Nephron (organoid): ENCODE measurements around the gene FGF19.

Experiments used
- H3K27ac Mint-ChIP-seq, 3 experiments: 2 replicates each; pipeline ENCODE4 v1.8.0; 2020; ENCODE audit warnings: mixed read lengths in 3 of 3, mild to moderate bottlenecking in 2 of 3, moderate library complexity in 1 of 3
- H3K27me3 Mint-ChIP-seq: 2 replicates; pipeline ENCODE4 v1.8.0; 2021; ENCODE audit warnings: low read depth, mild to moderate bottlenecking, moderate library complexity, mixed read lengths
- H3K36me3 Mint-ChIP-seq: 2 replicates; pipeline ENCODE4 v1.8.0; 2020; ENCODE audit warnings: low read depth, mixed read lengths
- H3K4me1 Mint-ChIP-seq: 2 replicates; pipeline ENCODE4 v1.8.0; 2020; ENCODE audit warnings: mixed read lengths
- H3K4me3 Mint-ChIP-seq, 3 experiments: 2 replicates each; pipeline ENCODE4 v1.8.0; 2020; ENCODE audit warnings: mild to moderate bottlenecking in 3 of 3, mixed read lengths in 3 of 3, moderate library complexity in 2 of 3
- H3K9me3 Mint-ChIP-seq: 2 replicates; pipeline ENCODE4 v1.8.0; 2020; ENCODE audit warnings: mixed read lengths
- CTCF ChIP-seq, 3 experiments: fragments of 200-600 bp; sonication (generic); IDR thresholded peaks; one replicate each; pipeline ENCODE4 v1.5.0; 2021; ENCODE audit warnings: antibody characterized with exemption in 3 of 3; ENCODE audit not compliant: unreplicated experiment in 3 of 3

FGF19 gene

GRCh38 chr11:69726481-69726880 lies 22.7 kb upstream of the FGF19 start:
- no peaks in the 10 kb centered on the region for H3K36me3 Mint-ChIP-seq
- no peak overlapping the region for H3K4me3 Mint-ChIP-seq
- no peaks in the 10 kb centered on the region for H3K9me3 Mint-ChIP-seq
- no peaks in the 10 kb centered on the region for H3K4me1 Mint-ChIP-seq
- no peak overlapping the region for H3K27ac Mint-ChIP-seq
- H3K27me3 Mint-ChIP-seq: peaks cover 67% of the 10 kb centered on the region
- TF ChIP-seq CTCF (IDR thresholded peaks at IDR 0.05; ENCODE audit: unreplicated experiment in 3 of 3): no peak

- H3K27ac Mint-ChIP-seq: no peak overlapping the region
- peaks cover 72% of the 10 kb centered on the region for H3K27me3 Mint-ChIP-seq
- no peak overlapping the region for H3K4me3 Mint-ChIP-seq
- TF ChIP-seq CTCF (IDR thresholded peaks at IDR 0.05; ENCODE audit: unreplicated experiment in 3 of 3): no peak
- H3K4me1 Mint-ChIP-seq: no peaks in the 10 kb centered on the region
- no peaks in the 10 kb centered on the region for H3K9me3 Mint-ChIP-seq
- no peaks in the 10 kb centered on the region for H3K36me3 Mint-ChIP-seq
Observed at GRCh38 chr11:69726019-69726418, 22.2 kb upstream of the FGF19 start.

- TF ChIP-seq CTCF (IDR thresholded peaks at IDR 0.05; ENCODE audit: unreplicated experiment in 3 of 3): no peak
- Mint-ChIP-seq H3K4me3 (no peak overlapping the region), H3K9me3 (no peaks in the 10 kb centered on the region), H3K27ac (no peak overlapping the region), H3K36me3 (no peaks in the 10 kb centered on the region), H3K27me3 (peaks cover 91% of the 10 kb centered on the region), H3K4me1 (no peaks in the 10 kb centered on the region)
Observed at GRCh38 chr11:69721745-69722144, 17.9 kb upstream of the FGF19 start.

- no peak for TF ChIP-seq CTCF (IDR thresholded peaks at IDR 0.05; ENCODE audit: unreplicated experiment in 3 of 3)
- no peaks in the 10 kb centered on the region for H3K9me3 Mint-ChIP-seq
- no peaks in the 10 kb centered on the region for H3K4me1 Mint-ChIP-seq
- H3K36me3 Mint-ChIP-seq: no peaks in the 10 kb centered on the region
- no peak overlapping the region for H3K27ac Mint-ChIP-seq
- H3K4me3 Mint-ChIP-seq: no peak overlapping the region
- peaks cover 86% of the 10 kb centered on the region for H3K27me3 Mint-ChIP-seq
Observed at GRCh38 chr11:69721106-69721505, 17.3 kb upstream of the FGF19 start.

GRCh38 chr11:69718912-69719311 lies 15.1 kb upstream of the FGF19 start:
- no peak for TF ChIP-seq CTCF (IDR thresholded peaks at IDR 0.05; ENCODE audit: unreplicated experiment in 3 of 3)
- no peaks in the 10 kb centered on the region for H3K9me3 Mint-ChIP-seq
- no peak overlapping the region for H3K4me3 Mint-ChIP-seq
- H3K27ac Mint-ChIP-seq: no peak overlapping the region
- H3K36me3 Mint-ChIP-seq: no peaks in the 10 kb centered on the region
- H3K4me1 Mint-ChIP-seq: no peaks in the 10 kb centered on the region
- H3K27me3 Mint-ChIP-seq: peaks cover 86% of the 10 kb centered on the region

- no peaks in the 10 kb centered on the region for H3K4me1 Mint-ChIP-seq
- H3K9me3 Mint-ChIP-seq: no peaks in the 10 kb centered on the region
- no peak overlapping the region for H3K4me3 Mint-ChIP-seq
- peaks cover 80% of the 10 kb centered on the region for H3K27me3 Mint-ChIP-seq
- H3K36me3 Mint-ChIP-seq: no peaks in the 10 kb centered on the region
- TF ChIP-seq CTCF (IDR thresholded peaks at IDR 0.05; ENCODE audit: unreplicated experiment in 3 of 3): peak; percentile 53 to 70 (median 54)
- H3K27ac Mint-ChIP-seq: no peak overlapping the region
Observed at GRCh38 chr11:69718147-69718546, 14.3 kb upstream of the FGF19 start.
